Measurements from ENCODE around the gene TAS2R41.

- TF ChIP-seq CTCF (IDR thresholded peaks at IDR 0.05; ENCODE audit: low read depth, low read length, poor library complexity, severe bottlenecking) (no peak), EZH2phosphoT487 (IDR thresholded peaks at IDR 0.05; ENCODE audit: borderline replicate concordance, low read length) (no peak)
These were observed 20.5 kb upstream of the TAS2R41 start for GRCh38 chr7:143456992-143457793.
